ENCODE measurements around the gene HDAC8. TPM values are rescaled to one million over a fixed set of nuclear protein-coding genes. Genes with fewer than 3 reads are reported as not detected.

Gene HDAC8
- total RNA-seq, 1 donor from 2014 or later, result 28.4 TPM

DNA sequence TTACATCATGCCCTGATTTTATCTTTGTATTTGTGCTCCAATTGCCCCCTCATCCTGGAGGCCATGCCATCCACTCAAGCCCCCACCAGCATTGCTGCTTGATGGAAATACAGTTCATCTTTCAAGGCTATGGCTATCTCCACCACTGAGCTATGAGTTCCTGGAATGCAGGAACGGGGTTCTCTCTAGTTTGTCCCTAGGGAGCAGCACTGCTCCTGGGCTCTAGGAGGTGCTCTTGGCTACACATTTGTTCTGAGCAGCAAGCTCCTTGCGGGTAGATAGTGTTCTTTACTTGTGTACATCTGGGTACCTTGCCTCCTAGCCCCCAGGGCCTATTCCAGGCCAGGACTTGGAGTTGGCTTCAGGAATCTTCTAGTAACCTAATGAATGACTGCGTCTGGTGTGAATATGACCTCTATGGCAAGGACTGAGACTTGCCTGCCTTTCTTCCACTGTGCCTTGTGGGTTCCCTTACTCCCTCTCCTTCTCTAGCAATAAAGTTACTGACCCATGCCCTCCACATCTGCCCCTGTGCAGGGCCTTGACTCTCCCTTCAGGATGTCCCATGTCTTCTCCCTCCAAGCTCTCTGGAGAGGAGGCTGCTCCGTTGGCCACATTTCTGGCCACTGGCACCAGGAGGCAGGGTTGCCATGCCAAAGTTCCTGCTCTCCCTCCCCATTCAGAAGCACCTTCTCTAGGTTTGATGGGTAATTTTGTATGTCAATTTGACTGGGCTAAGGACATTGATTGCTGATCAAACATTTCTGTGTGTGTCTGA, 274.5 kb downstream of the HDAC8 start:
- DNase-seq (ENCODE audit: low read depth, low spot score), result no peak

DNA sequence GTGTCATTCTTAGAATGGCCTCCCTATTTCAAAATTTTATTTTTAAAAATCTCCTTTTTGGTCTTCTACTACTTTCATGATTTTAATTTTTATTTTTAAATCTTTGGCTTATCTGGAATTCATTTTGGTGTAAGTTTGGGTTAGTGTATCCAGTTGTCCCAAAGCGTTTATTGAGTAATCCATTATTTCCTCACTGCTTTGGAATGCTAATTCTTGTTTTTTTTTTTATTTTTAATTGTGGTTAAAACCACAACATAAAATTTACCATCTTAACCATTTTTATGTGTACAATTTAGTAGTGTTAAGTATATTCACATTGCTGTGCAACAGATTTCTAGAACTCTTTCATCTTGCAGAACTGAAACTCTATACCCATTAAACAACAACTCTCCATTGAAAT, 275.7 kb downstream of the HDAC8 start:
- no peak for DNase-seq (ENCODE audit: low read depth, low spot score)

DNA sequence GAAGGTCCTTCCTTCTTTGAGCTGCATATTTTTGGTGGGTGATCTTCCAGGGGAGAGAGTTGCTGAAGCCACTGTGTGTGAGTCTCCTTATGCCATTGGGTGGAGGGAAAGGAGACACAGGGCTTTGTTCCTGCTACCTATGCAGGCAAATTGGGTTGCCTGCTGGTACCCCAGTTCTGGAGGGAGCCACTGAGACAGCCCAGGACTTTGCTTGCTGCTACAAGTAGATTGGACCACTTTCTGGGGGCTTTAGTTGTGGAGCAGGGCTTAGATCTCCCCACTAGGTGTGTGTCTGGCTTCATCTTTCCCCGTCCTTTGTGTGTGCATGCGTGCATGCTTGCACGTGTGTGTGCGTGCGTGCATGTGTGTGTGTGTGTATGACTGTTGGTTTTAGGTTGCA, 276.9 kb downstream of the HDAC8 start:
- no peak for DNase-seq (ENCODE audit: low read depth, low spot score)

DNA sequence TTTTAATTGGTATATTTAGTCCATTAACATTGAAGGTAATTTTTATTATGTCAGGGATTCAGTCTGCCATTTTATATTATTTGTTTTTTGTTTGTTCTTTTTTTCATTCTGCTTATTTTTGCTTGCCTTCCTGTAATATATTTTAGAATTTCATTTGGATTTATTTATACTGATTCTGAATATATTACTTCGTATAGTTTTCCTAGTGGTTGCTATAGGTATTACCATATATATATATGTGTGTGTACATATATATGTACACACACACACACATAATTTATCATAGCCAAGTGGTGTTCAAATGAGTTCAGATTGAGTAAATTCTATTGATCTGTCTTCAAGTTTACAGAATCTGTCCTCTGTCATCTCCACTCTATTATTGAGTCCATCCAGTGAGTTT, 278.1 kb downstream of the HDAC8 start:
- no peak for DNase-seq (ENCODE audit: low read depth, low spot score)

DNA sequence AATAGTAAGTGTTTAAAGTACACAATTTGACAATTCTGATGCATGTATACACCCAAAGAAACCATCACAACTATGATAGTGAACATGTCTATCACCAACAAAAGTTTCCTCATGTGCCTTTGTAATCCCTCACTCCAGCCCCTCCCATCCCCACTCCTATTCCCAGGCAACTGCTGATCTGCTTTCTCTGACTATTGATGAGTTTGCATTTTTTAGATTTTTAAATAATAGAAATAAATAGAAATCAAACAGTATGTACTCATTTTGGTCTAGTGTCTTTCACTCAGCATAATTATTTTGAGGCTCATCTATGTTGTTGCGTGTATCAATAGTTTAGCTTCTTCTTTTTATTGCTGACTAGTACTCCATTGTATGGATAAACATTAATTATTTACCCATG, 290.3 kb downstream of the HDAC8 start:
- no peak for DNase-seq (ENCODE audit: low read depth, low spot score)

DNA sequence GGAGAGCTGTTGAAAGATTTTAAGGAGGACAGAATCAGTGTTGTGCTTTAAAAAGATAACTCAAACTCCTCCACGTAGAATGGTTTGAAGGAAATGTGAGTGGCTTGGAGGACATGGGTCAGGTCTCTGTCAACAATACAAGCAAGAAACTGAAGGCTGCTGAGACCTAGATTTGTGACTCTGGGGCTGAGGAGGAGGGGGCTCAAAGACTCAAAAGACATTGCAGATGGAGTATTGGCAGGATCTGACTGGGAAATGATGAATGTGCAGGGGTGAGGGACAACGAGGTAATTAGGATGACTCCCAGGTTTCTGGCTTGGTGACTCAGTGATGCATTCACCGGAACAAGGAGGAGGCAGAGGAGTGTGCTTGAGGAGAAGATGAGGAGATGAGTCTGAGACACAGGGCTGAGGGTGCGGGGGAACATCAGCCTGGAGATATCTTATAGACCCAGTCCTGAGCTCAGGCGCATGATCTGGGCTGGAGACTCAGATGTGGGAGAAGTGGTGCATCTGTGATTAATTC, 292.3 kb downstream of the HDAC8 start:
- DNase-seq (ENCODE audit: low read depth, low spot score), result no peak

Other genes starting within 250 kb of the HDAC8 start
- gene PHKA1, start 141.5 kb upstream of the HDAC8 start, total RNA-seq, result 9.6 and 12.4 TPM in 2 replicates
- not detected in 2 replicates for gene DMRTC1B, start 204.0 kb upstream of the HDAC8 start, total RNA-seq
- gene FAM236B, start 209.8 kb upstream of the HDAC8 start, total RNA-seq, result not detected in 2 replicates
- gene FAM236D, start 235.4 kb upstream of the HDAC8 start, total RNA-seq, result not detected in 2 replicates

Data from pulmonary artery endothelial cell (primary cell).